CD4-positive, alpha-beta T cell treated with Interleukin-6 at 100 ng/mL for 8 hours (primary cell): ENCODE measurements around the gene BUD31.
A peak's percentile ranks its signal among the peaks of the same experiment; 100 is the strongest.

Source experiments
- DNase-seq: peaks from one replicate; pipeline ENCODE4 v3.0.0-alpha.2; 2020; ENCODE audit warnings: mixed read lengths, low spot score

Gene BUD31

DNA sequence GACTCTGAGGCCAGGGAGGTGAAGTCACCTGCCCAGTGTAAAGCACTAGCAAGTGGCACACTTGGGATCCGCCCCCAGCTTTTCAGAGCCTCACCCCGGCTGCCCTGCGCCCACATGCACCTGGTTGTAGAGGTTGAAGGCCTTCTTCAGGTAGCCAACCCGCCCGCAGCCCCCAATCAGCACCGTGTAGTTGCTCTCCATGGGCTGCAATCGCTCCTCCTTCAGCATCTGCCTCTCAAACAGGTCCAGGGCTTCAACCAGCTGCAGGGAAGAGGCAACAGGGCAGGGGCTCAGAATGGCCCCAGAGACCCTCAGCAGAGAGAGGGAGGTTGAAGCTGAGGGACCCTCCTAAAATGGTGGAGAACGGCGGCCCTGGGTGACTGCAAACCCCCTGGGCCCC is 24.4 kb downstream of the BUD31 start:
- DNase-seq: no peak

DNA sequence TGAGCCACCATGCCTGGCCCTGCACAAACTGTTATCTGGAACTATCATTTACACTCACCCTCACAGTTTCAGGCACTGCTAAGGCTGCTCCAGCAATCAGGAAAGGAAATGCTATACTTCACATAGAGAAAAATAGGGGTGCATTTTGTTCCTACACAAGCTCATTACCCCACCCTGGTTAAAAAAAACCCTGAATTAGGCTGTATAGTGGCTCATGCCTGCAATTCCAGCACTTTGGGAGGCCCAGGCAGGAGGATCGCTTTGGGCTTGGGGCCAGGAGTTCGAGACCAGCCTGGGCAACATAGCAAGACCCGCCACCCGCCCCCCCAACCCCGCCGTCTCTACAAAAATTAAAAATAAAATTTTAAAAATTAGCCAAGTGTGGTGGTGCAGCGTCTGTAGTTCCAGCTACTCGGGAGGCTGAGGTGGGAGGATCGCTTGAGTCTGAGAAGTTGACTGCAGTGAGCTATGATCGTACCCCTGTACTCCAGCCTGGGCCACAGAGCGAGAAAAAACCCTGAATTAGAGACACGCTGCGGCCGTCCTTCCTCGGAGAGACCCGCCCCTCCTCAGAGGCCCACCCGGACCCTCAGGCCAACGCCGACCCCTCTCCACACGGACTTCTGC is 29.3 kb downstream of the BUD31 start:
- DNase-seq: no peak

DNA sequence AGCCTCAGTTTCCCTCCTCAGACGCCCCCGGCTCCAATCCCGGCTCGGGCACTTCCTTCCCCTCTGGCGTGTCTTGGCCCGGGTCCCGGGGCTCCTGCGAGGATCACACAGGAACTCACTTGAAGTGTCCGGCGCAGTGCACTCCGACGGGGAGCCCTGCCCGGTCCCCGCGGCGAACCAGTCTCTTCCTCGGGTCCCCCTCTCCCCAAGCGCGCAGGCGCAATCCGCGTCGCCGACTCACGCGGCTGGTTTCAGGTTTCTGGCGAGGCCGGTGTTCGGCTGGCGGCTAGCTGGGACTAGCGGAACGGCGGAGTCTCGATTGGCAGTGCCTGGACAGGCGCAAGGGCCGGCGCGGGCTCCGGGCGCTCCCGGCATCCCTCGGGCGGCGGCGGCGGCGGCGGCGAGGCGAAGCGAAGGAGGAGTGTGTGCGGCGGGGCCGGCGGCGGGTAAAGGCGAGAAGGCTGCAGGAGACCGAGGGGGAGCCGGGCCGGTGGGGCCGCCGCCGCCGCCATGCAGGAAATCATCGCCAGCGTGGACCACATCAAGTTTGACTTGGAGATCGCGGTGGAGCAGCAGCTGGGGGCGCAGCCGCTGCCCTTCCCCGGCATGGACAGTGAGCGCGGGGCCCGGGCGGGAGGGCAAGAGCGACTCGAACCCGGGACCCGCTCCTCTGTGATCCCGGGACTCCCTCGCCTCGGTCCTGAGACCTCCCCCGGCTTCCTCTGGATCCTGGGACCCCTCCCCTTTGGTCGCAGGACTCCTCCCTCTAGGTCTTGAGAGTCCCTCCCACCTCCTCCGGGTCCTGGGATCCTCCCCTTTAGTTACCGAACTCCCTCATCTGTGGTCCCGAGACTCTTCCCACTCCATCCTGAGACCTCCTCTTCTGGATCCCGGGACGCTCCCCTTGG is 30.1 kb downstream of the BUD31 start, which contains the start of the genes CPSF4 and PTCD1:
CPSF4 (plus strand) TSS at position 371 of the 908 bp plus-strand sequence; CDS start at position 511, 140 bp downstream.
PTCD1 (minus strand) TSS at position 226 of the 908 bp plus-strand sequence. CDS start 3,556 bp downstream, outside the sequence.
- DNase-seq: peak; percentile 89

DNA sequence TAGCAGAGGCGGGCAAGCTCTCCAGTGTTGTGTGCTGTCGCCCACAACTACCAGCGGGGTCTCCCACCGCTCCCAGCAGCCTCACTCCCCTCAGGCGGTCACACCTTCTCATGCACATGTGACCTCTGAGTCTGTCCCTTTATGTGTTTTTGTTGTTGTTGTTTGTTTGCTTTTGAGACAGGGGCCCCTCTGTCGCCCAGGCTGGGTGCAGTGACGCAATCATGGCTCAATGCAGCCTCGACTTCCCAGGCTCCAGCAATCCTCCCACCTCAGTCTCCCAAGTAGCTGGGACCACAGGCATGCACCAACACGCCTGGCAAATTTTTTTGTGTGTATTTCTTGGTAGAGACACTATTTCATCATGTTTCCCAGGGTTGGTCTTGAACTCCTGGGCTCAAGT is 31.4 kb downstream of the BUD31 start:
- DNase-seq: no peak

DNA sequence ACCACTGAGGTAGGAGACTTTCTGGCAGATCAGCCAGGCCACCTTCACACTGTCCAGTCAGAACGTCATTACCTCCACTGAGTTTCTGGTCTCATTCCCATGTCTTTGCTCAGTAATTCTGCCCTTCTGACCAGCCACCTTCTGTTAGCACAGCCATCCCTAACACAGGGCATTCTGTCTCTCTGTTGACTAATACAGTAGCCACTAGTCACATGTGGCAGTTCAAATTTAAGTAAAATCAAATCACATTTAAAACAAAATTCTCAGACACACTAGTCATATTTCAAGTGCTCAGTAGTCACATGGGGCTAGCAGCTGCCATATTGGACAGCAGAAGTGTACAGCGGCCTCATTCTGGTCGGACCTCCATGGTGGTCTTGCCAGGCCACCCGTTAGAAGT is 37.3 kb downstream of the BUD31 start:
- no peak for DNase-seq

DNA sequence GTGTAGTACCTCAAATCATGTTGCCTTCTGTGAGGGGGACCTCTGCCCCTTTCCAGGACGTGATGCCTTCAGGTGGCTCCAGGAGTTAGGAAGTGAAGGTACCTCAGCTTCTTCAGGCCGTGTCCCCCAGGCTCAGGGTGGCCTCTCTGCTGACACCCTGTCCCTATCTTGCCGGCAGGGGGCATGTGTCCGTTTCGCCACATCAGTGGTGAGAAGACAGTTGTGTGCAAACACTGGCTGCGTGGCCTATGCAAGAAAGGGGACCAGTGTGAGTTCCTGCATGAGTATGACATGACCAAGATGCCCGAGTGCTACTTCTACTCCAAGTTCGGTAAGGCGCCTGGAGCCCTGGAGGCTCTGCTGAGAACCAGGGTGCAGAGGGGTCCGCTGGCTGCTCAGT is 39.2 kb downstream of the BUD31 start:
- DNase-seq: no peak

DNA sequence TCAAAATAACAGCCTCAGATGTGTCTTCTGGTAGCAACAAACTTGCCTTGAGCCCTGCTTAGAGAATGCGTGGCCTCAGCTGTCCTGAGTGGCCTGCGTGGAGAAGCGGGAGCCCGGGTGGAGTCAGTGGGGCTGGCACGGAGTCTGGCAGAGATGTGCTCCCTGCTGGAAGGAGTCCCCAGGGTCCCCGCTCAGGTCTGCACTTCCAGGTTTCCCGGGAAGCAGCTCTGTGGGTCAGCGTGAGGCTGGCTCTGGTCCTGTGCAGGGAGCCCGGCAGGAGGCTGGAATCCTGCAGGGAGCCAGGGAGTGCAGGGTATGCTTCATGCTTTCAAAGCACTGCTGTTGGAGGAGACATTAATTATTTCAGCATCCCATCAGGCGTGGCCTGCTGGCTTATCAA is 40.1 kb downstream of the BUD31 start:
- no peak for DNase-seq

DNA sequence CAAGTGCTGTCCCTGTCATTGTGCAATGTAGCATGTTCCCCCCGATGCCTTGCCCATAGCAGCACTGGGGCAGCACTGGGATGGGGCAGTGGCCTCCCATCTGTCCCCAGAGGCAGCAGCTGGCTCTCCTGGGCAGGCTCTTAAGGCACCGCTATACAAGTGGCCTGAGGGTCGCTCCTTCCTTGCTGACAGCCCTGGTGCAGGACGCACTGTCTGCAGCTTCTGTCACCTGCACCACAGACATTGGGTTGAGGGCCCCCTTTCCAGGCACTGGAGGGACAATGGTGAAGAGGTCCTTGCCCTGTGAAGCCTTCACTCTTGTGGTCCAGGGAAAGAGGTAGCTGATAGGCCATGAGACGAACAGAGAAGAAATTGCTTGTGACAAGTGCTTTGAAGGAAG is 40.6 kb downstream of the BUD31 start:
- no peak for DNase-seq

DNA sequence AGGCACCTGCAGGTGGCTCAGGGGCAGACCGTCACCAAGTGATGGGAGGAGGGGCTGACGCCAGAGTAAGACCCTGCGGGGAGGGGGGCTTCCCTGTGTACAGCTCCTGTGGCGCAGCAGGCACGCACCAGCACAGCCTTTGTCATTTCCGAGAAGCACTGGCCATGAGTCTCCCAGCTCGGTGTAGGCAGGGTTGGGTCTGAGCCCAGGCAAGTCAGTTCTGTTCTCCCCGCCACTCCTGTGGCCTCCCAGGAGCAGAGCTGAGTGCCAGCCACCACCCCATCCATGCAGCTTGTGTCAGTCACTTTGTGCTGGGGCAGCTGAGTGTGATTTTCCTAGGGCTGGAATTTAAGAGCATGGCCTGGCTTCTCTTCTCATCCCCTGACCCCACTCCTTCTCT is 43.2 kb downstream of the BUD31 start:
- DNase-seq: no peak

DNA sequence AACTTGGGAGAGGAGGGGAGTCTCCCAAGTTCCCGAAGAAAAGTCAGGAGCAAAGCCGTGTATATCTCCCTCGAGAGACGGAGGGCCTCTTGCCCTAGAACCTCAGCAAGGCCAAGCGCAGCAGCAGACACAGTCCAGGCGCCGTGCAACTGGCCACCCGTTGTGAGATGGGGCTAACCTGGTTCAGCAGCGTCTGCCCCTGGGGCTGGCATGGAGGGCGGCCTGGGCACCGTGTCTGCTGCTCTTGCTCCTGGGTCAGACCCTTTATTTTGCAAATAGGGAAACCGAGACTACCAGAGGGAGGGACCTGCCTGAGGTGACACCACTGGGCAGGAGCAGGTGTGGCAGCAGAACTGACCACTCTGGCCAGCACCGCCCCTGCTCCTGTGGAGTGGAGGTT is 43.8 kb downstream of the BUD31 start:
- DNase-seq: no peak

DNA sequence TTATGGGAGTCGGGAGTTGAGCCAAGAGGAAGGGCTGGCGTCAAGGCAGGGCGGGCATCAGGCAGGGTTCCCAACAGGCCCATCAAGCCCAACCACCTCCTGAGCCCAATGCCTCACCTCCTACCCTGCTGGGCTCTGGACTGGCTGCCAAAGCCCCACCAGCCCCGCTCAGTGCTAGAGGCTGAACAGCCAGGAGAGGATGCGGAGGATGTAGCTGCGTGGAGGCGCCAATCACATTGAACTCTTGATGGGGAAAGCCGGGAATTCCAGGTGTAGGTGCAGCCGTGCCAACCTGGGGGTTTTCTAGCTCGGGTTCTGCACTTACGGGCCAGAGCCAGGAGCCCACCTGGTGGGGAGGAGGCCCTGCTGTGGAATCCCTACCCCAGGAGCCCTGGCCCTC is 44.3 kb downstream of the BUD31 start:
- DNase-seq: no peak

DNA sequence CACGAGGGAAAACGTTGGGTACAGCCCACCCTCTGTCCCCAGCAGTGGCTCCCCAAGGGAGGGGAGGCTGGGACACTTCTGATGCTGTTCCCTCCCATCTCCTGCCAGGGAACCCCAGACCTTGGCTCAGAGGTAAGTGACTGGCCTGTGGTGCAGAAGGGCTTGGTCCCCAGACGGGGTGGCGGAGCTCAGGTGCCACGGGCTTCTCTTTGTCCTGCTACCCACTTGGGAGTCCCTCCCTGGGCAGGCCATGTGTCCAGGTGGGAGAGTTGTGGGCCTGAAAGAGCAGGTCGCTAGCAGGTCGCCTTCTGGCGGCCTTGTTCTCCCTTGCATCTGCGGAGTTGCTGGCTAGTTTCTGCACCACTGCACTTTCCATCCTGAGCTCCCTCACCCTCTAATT is 47.1 kb downstream of the BUD31 start:
- DNase-seq: no peak

DNA sequence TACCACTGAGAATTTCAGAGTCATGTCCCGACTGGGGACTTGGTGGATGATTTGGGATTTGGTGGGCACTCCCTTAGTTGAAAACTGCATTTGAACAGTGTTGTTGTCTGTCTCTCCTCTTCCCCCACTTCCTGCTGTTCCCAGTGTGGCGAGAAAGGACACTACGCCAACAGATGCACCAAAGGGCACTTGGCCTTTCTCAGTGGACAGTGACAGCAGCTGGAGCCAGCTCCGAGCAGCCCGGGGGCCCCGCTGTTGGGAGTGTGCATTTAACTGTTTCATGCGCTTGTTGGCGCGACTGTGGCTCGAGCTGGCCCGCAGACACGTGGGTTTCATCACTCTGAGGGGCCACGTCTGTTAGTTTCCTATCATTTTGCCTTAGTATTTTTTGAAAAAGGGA is 47.5 kb downstream of the BUD31 start:
- no peak for DNase-seq

DNA sequence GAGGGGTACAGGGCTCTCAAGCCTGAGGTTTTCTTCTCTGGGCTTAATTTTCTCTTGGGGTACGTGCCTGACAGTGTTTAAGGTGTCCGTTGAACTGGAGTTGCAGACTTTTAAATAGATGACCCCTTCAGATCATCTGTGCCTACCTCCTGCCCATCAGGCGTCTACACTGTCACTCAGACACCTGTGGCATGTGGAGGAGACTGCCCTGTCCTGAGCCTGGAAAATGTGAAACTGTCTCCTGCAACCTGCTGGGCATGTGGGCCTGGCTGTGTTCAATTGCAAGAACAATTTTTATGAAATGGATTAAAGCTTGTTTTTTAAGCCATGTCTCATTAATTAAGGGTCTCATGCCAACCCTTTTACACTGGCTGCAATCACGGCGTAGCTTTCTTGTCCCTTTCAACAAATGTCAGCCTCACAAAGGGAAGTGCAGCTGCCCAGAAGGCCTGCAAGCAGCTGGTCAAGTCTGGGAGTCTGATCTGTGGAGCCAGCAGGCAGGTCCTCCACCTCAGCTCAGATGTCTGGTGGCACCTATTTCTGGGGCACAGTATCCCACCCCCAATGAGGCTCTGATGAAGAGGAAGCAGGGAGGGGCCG is 48.4 kb downstream of the BUD31 start:
- no peak for DNase-seq

DNA sequence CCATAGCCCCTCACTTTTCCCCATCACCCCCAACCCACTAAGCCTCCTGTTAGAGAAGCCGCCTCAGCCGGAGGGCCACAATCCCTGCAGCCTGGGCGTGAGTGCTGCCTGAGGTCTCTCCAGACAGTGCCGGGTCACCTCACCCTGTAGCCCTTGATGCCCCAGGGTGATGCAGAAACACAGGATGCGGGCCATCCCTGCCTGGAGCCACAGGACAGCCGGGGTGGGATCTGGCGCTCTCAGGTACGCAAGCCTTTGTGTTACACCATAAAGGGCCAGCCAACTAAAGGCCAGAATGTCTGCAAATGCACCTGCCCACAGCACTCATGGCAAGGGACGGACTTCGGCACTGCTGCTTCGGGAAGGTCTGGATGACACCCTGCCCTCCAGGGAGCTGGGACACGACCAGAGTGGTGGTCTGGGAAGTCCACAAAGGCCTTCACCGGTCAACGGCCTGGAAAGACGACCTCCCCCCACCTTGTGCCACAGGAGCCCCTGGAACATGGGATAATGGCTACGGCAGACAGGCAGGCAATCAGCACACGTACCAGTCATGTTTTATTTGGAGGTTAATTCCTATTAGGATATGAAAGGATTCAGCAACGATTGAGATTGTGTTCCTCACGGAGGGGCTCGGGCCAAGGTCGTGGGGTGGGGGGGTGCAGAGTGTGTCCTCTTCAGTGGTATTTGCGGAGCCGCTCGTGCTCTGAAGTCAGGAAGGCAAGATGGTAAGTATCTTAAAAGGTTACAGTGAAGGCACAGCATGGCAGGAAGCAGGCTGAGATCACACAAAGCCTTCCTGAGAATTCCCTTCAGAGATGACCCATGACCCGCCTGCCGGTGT is 49.1 kb downstream of the BUD31 start:
- DNase-seq: no peak

DNA sequence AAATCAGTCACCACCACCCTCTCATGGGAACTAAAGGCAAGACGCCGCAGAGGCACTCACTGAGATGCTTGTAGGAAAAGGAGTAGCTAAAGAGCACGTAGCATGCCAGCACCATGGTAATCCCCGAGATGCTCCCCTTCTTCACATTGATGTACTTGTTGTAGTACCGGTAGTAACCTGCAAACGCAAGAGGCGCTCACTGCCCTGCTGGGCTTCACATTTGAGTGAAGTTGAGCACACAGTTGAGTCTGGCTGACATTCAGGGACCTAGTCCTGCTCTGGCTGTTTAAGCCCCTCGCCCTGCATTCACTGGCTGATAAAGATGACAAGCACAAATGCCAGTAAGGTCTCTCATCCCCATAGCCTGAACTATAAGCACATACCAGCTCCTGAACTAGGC is 50.3 kb downstream of the BUD31 start:
- no peak for DNase-seq

DNA sequence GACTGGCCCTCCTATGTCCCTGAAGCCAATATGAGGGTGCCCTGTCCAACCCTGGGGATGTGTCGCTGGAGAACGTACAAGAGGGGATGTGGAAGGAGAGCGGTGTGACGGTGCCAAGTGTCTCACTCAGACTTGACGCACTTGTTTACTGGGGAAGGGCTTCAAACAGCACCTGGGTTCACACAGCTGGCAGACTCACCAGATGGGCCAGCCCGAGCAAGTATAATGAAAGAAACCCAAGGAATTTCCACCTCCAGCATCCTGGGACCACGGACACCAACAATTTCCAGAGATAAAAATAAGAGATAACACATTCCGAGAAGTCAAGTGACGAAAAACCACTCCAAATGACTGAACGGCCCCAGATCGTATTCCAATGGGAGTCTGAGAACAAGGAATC is 51.9 kb downstream of the BUD31 start:
- DNase-seq: no peak

DNA sequence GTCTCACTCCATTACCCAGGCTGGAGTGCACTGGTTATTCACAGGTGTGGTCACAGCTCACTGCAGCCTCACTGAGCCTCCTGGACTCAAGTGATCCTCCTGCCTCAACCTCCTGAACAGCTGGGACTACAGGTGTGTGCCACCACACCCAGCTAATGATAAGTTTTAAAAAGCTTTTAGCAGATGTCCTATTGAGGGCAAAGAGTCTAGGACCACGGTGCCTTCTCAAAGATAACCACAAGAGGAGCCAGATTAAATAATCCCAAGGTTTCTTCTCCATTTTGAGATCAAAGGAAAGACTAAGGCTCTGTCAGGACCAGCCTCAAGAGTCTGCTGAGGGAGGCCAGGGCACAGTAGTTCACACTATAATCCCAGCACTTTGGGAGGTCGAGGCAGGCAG is 52.5 kb downstream of the BUD31 start:
- DNase-seq: no peak

DNA sequence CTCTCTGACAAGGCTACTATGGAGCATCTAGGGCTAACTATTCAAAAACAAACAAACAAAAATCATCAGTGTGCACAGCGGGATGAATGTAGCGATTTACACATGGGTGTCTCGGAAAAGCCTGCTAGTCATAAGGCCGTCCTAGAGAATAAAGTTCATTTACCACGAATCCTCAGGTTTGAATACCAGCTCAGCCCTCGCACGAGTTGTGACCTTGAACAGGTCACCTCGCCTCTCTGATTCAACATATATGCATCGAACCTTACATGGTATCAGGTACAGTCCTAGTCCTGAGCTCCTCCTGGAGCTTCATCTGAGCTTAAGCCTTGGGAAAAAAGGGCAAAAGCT is 56.6 kb downstream of the BUD31 start:
- no peak for DNase-seq

DNA sequence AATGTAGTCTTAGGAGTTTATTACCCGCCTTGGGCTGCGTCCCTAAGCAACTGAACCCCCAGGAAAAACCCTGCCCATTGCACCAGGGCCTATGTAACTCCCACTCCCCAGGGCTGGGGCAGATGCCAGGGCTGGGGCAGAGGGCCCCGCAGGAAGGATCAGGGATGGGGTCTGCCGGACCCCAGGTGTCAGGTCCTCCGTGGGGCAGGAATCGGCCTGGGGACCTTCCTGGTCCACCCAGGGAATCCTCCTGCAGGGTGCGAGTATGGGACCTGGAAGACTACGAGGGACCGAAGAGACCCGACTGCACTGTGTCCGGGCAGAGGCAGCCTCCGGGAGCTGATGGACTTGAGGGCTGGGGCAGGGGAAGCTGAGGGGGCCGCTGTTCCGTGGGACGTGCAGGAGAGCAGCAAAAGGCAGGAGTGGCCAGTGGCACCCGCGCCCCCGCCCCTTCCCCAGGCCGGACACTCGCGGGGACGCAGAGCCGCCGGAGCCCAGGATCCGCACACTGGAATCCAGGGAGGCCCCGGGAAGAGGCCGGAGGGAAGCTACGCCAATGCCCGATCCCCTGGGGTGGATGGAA is 59.7 kb downstream of the BUD31 start:
- DNase-seq: no peak
